Activated naive CD4-positive, alpha-beta T cell treated with anti-CD3 and anti-CD28 coated beads, Interleukin-2, amount 50 U/mL, for 24 hours (primary cell): ENCODE results near the gene SSBP3.

Source experiments
- H3K27ac Mint-ChIP-seq: one replicate; pipeline ENCODE4 v1.8.0; 2021; ENCODE audit warnings: mild to moderate bottlenecking, mixed read lengths
- H3K27me3 Mint-ChIP-seq: one replicate; pipeline ENCODE4 v1.8.0; 2021; ENCODE audit warnings: mixed read lengths
- H3K36me3 Mint-ChIP-seq: one replicate; pipeline ENCODE4 v1.8.0; 2021; ENCODE audit warnings: mixed read lengths
- H3K4me1 Mint-ChIP-seq: one replicate; pipeline ENCODE4 v1.8.0; 2021; ENCODE audit warnings: mixed read lengths
- H3K4me3 Mint-ChIP-seq: one replicate; pipeline ENCODE4 v1.8.0; 2021; ENCODE audit warnings: mild to moderate bottlenecking, mixed read lengths
- H3K9me3 Mint-ChIP-seq: one replicate; pipeline ENCODE4 v1.8.0; 2021; ENCODE audit warnings: mixed read lengths

The SSBP3 gene

DNA sequence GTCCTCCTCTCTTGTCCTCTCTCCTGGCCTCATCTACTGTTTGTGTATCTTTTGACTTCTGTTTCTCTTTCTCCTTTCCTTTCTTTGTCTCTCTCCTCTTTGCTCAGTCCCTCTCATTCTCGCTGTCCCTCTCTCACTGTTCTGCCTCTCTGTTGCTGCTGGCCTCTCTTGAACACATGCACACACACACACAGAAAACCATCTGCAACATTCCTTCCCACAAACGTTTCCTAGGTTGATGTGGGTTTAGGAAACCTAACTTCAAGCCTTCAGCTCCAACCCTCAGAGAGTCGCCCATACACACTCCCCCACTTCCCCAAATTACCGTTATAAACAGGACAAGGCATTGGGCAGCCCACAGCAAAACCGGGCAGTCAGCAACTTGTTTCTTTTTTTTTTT is 10.9 kb upstream of the SSBP3 start:
- H3K36me3 Mint-ChIP-seq = no peaks in the 10 kb centered on the region
- peaks cover 23% of the 10 kb centered on the region for H3K4me1 Mint-ChIP-seq
- H3K9me3 Mint-ChIP-seq = no peaks in the 10 kb centered on the region
- no peak overlapping the region for H3K27ac Mint-ChIP-seq
- H3K27me3 Mint-ChIP-seq = no peaks in the 10 kb centered on the region
- H3K4me3 Mint-ChIP-seq = no peak overlapping the region

- Mint-ChIP-seq H3K27ac (no peak overlapping the region), H3K27me3 (no peaks in the 10 kb centered on the region), H3K4me3 (no peak overlapping the region), H3K36me3 (no peaks in the 10 kb centered on the region), H3K4me1 (peaks cover 26% of the 10 kb centered on the region), H3K9me3 (no peaks in the 10 kb centered on the region)
These were observed 10.2 kb upstream of the SSBP3 start for GRCh38 chr1:54416435-54416834.

DNA sequence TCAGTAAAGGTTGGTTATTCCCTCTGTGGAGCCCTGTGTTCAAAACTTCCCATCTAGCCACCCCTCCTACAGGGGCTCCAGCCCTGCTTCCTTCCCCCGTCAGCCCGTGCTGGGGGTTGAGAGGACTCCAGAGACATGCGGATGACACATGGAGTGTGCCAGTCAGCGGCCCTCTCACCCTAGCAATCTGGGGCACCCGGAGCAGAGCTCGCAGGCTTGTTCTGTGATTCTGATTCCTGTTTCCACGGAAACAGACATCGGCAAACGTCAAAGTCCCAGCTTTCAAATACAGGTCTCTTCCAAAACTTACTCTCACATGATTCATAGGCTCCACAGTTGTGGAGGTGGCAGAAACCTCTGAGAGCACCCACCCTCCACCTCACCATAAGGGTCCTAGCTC is 9.8 kb upstream of the SSBP3 start:
- Mint-ChIP-seq H3K4me1 (peaks cover 27% of the 10 kb centered on the region), H3K4me3 (no peak overlapping the region), H3K27me3 (no peaks in the 10 kb centered on the region), H3K36me3 (no peaks in the 10 kb centered on the region), H3K9me3 (no peaks in the 10 kb centered on the region), H3K27ac (no peak overlapping the region)

GRCh38 chr1:54415533-54415932 is 9.3 kb upstream of the SSBP3 start:
- no peaks in the 10 kb centered on the region for H3K27me3 Mint-ChIP-seq
- H3K36me3 Mint-ChIP-seq = no peaks in the 10 kb centered on the region
- H3K4me3 Mint-ChIP-seq = no peak overlapping the region
- peaks cover 31% of the 10 kb centered on the region for H3K4me1 Mint-ChIP-seq
- no peak overlapping the region for H3K27ac Mint-ChIP-seq
- no peaks in the 10 kb centered on the region for H3K9me3 Mint-ChIP-seq

DNA sequence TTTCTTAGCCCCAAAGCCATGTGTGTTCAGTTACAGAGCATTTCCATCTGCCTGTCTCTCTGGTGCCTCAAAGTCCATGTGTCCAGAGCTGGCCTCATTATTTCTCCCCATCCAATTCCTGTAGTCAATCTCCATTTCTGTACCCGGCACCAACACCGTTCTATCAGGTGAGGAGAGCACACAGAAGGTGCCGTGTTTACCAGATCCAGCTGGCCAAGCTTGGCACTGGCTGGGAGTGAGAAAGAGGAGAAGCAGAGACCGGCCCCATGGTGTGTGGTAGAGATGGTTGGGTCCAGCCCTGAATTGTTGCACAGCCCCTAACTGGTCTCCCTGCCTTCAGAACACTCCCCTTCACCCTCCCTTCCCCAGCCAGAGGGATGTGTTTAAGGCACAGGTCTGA is 7.5 kb upstream of the SSBP3 start:
- no peak overlapping the region for H3K27ac Mint-ChIP-seq
- H3K36me3 Mint-ChIP-seq = no peaks in the 10 kb centered on the region
- peak overlapping the region; percentile 49 for H3K4me3 Mint-ChIP-seq
- H3K4me1 Mint-ChIP-seq = peaks cover 46% of the 10 kb centered on the region
- no peaks in the 10 kb centered on the region for H3K27me3 Mint-ChIP-seq
- H3K9me3 Mint-ChIP-seq = no peaks in the 10 kb centered on the region

DNA sequence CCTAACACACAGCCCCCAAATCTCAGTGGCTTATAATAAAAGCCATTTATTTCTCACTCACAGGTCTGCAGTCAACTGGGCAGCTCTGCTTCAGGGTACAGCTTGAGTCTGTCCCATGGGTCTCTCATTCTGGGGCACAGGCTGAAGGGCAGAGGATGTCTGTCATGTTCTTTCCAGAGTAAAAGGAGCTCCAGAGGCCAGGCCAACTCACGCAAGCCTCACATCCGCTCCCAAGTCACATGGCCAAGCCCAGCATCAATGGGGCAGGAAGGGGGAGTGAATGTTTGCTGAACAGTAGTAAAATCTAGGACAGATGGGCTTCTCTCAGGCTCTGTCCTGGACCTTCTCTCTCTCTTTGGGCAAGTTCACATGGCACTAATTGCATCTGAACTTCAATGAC is 7.1 kb upstream of the SSBP3 start:
- no peak overlapping the region for H3K27ac Mint-ChIP-seq

GRCh38 chr1:54410359-54410758 is 4.2 kb upstream of the SSBP3 start:
- Mint-ChIP-seq H3K4me1 (peaks cover 56% of the 10 kb centered on the region), H3K27me3 (no peaks in the 10 kb centered on the region), H3K27ac (no peak overlapping the region)

More for the DNA sequence above, 7.1 kb upstream of the SSBP3 start:
- H3K36me3 Mint-ChIP-seq = no peaks in the 10 kb centered on the region
- H3K4me3 Mint-ChIP-seq = peak overlapping the region; percentile 49
- no peaks in the 10 kb centered on the region for H3K27me3 Mint-ChIP-seq
- peaks cover 51% of the 10 kb centered on the region for H3K4me1 Mint-ChIP-seq
- H3K9me3 Mint-ChIP-seq = no peaks in the 10 kb centered on the region

GRCh38 chr1:54409156-54410142 is 3.3 kb upstream of the SSBP3 start:
- Mint-ChIP-seq H3K27ac (peak overlapping the region; percentile 76), H3K36me3 (no peaks in the 10 kb centered on the region), H3K4me1 (peaks cover 61% of the 10 kb centered on the region), H3K4me3 (peak overlapping the region; percentile 64), H3K9me3 (no peaks in the 10 kb centered on the region), H3K27me3 (no peaks in the 10 kb centered on the region)

More at GRCh38 chr1:54410359-54410758, 4.2 kb upstream of the SSBP3 start:
- no peaks in the 10 kb centered on the region for H3K9me3 Mint-ChIP-seq
- H3K36me3 Mint-ChIP-seq = no peaks in the 10 kb centered on the region
- no peak overlapping the region for H3K4me3 Mint-ChIP-seq

DNA sequence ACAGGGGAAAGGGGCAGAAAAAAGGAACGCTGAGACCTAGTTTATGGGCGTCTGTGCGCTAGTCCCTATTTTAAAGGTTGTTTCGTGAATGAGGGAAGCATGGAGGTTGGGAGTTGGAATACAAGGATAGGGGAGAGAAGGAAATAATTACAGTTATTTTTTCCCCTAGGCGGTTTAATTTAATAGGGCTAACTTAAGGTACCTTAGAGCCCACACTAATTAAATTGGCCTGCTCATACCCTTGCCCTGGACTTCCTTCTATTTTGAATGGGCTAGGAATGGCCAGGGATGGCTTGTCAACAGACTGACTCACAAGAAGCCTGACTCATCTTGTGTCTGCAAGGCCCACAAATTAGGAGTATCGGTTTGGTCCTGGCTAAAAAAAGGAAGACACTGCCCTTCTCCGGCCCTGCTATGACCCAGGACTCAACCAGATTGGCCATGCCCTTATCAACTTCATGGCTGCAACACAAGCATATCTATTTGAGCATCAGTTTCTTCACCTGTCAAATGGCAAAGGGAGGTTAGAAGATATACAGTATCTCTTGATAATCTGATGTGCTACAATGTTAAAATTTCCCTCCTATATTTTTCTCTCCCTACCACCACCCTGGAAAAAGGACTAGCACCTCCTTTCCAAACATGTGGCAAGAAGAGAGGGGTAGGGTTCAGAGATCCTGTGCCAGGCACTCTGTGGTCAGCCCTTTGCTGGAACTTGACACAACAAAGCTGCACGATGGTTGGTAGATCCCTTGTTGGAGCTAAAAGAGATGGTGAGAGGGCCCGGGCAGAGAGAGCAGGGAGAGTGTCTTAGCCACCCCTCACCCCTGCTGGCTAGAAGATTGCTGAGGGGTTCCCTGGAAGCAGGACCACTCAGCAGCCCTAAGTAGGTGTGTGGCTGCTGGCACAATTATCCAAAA is 2.2 kb upstream of the SSBP3 start:
- Mint-ChIP-seq H3K36me3 (peaks cover 3% of the 10 kb centered on the region), H3K9me3 (no peaks in the 10 kb centered on the region), H3K4me1 (peaks cover 62% of the 10 kb centered on the region), H3K27ac (peak overlapping the region; percentile 94), H3K27me3 (no peaks in the 10 kb centered on the region), H3K4me3 (peak overlapping the region; percentile 90)

DNA sequence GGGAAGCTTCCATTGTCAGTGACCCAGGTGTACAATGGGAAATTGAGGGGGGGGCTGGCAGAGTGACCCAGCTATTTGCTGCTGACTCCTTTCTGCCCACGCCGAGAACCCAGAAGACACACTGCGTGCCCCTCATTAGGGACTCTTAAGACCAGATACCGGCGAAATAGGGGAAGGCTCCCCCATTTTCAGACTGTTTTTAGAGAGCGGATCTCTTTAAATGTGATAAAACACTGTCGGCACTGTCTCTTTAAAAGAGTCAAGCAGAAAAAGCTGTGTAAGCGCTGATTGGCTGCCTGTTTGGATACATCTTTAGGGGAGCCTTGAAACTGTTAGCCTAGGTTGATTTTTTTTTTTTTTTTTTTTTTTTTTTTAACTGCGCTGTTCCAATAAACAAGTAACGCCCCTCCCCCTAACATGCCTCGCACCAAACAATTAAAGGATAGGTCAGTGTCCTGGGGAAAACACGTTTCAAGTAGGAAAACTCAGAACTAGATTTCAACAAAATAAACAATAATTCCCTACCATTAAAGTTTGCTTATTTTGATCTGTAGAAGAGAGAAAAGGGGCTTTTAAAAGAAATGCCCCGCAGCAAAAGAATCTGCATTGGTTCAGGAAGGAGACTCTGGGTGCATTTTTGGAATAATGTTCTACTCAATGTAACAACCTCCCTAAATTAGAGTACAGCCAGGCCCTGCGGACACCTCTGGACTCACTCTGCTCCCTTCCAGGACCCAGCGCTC is 1.4 kb upstream of the SSBP3 start:
- Mint-ChIP-seq H3K4me3 (peak overlapping the region; percentile 90), H3K27ac (peak overlapping the region; percentile 94), H3K36me3 (peaks cover 6% of the 10 kb centered on the region), H3K27me3 (no peaks in the 10 kb centered on the region), H3K9me3 (no peaks in the 10 kb centered on the region), H3K4me1 (peaks cover 64% of the 10 kb centered on the region)

DNA sequence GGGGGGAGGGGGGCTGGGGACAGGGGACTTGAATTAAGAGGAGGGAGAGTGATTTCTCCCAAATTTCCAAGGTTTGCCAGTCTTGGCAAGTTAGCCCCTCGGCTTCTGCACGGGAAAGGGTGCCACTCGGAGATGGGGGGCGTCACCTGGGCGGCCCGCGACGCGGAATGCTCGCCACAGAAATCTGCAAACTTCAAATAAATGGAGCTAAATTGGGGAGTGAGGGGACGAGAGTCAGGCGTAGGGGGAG is 885 bp upstream of the SSBP3 start:
- Mint-ChIP-seq H3K27me3 (no peaks in the 10 kb centered on the region), H3K36me3 (peaks cover 8% of the 10 kb centered on the region)

DNA sequence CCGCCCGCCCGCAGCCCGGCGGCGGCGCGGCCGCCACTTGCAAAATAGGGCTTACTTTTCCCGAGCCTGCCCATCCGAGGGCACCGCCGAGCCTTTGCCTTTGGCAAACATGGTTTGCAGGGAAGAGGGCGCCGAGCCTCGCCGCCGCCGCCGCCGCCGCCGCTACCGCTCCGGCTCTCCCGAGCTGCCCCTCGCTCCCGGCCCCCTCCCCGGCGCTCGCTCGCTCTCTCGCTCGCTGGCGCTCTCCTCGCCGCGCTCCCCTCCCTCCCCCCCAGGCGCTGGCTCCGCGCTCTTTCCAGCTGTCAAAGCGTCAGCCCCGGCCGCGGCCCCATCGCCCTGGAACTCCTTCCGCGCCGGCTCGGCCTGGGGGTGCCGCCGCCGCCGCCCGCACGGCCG is 298 bp downstream of the SSBP3 start:
- Mint-ChIP-seq H3K9me3 (no peaks in the 10 kb centered on the region), H3K4me1 (peaks cover 72% of the 10 kb centered on the region), H3K27me3 (no peaks in the 10 kb centered on the region), H3K27ac (no peak overlapping the region), H3K36me3 (peaks cover 19% of the 10 kb centered on the region), H3K4me3 (peak overlapping the region; percentile 68)

More for the DNA sequence above, 885 bp upstream of the SSBP3 start:
- H3K27ac Mint-ChIP-seq = peak overlapping the region; percentile 94
- no peaks in the 10 kb centered on the region for H3K9me3 Mint-ChIP-seq
- H3K4me1 Mint-ChIP-seq = peaks cover 65% of the 10 kb centered on the region
- H3K4me3 Mint-ChIP-seq = peak overlapping the region; percentile 90

DNA sequence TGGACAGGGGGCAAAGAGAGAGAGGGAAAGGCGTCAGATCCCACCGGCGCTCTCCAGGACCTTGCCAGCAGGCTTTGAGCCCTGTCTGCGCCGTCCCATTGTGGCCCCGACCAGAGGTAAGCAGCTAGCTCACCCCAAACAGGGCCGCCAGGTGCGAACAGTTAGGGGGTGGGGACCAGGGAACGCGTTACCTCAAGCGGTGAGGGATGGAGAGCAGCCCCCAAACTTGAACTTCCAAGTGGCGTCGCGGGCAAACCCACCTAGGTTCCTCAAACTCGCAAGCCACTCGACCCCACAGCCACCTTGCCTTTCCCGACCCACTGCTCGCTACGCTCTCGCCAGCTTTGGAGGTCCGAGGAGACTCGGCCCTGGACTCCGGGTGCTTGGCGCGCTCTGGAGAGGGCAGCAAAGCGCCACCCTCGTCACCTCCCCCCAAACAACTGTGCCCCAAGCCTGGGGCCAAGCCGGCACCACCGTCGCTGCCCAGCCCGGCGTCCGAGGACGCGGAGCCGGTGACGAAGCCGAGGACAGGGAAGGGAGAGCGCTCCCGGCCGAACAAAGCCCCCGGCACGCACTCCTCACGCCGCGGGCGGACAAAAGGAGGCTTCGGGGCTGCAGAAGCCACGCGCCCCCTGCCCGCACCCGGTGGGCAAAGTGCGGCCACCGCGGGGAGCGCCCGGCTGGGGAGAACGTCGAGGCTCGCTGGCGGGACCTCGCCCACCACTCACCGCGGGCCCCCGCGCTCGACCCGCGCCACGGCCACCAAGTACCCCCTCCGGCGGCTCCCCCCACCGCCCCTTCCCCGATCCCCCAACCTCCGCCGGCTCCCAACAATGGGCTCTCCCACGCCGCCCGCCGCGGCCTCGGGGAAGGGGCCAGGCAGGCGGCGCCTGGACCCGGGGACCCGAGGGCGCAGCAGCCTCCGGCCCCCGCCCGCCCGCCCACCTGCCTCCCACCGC is 976 bp downstream of the SSBP3 start:
- H3K27ac Mint-ChIP-seq = no peak overlapping the region
- peaks cover 74% of the 10 kb centered on the region for H3K4me1 Mint-ChIP-seq
- H3K4me3 Mint-ChIP-seq = peak overlapping the region; percentile 73
- no peaks in the 10 kb centered on the region for H3K9me3 Mint-ChIP-seq
- H3K27me3 Mint-ChIP-seq = no peaks in the 10 kb centered on the region
- peaks cover 25% of the 10 kb centered on the region for H3K36me3 Mint-ChIP-seq

- Mint-ChIP-seq H3K4me1 (peaks cover 74% of the 10 kb centered on the region), H3K27ac (peak overlapping the region; percentile 48), H3K4me3 (peak overlapping the region; percentile 73), H3K9me3 (no peaks in the 10 kb centered on the region), H3K27me3 (no peaks in the 10 kb centered on the region), H3K36me3 (peaks cover 31% of the 10 kb centered on the region)
These were observed 1.9 kb downstream of the SSBP3 start for GRCh38 chr1:54404263-54404662.
